ENCODE results near the gene LINGO3.
A peak's percentile ranks its signal among the peaks of the same experiment; 100 is the strongest.

LINGO3 gene

GRCh38 chr19:2343289-2343982, 35.5 kb upstream of the LINGO3 start:
- Histone ChIP-seq H3K4me3 (ENCODE audit: insufficient read length, low read depth) (no peak overlapping the region), H3K4me1 (ENCODE audit: insufficient read depth, insufficient read length) (peaks cover 4% of the 10 kb centered on the region), H3K27me3 (ENCODE audit: insufficient read depth, insufficient read length) (no peaks in the 10 kb centered on the region), H3K36me3 (ENCODE audit: insufficient read depth, insufficient read length, low read length) (peaks cover 73% of the 10 kb centered on the region), H3K9ac (ENCODE audit: insufficient read length, low read depth) (no peak overlapping the region), H3K9me3 (ENCODE audit: insufficient read depth, low read length) (no peaks in the 10 kb centered on the region)
- TF ChIP-seq ZNF274 (IDR thresholded peaks at IDR 0.05; ENCODE audit: low read depth, low read length) (no peak), SUZ12 (IDR thresholded peaks at IDR 0.05; ENCODE audit: extremely low read depth, insufficient read depth, insufficient read length) (no peak), YY1 (IDR thresholded peaks at IDR 0.05; ENCODE audit: insufficient read depth, insufficient read length) (no peak)
- no peak for DNase-seq (ENCODE audit: low read depth, low spot score)

GRCh38 chr19:2342656-2343288, 34.8 kb upstream of the LINGO3 start:
- Histone ChIP-seq H3K36me3 (ENCODE audit: insufficient read depth, insufficient read length, low read length) (peaks cover 78% of the 10 kb centered on the region), H3K9ac (ENCODE audit: insufficient read length, low read depth) (peak overlapping the region; percentile 8)

GRCh38 chr19:2341982-2342381, 34.0 kb upstream of the LINGO3 start:
- no peak overlapping the region for H3K4me3 ChIP-seq (ENCODE audit: insufficient read length, low read depth)
- peaks cover 14% of the 10 kb centered on the region for H3K4me1 ChIP-seq (ENCODE audit: insufficient read depth, insufficient read length)
- no peak overlapping the region for H3K9ac ChIP-seq (ENCODE audit: insufficient read length, low read depth)
- TF ChIP-seq ZNF274 (IDR thresholded peaks at IDR 0.05; ENCODE audit: low read depth, low read length): no peak
- TF ChIP-seq YY1 (IDR thresholded peaks at IDR 0.05; ENCODE audit: insufficient read depth, insufficient read length): no peak
- no peak for TF ChIP-seq SUZ12 (IDR thresholded peaks at IDR 0.05; ENCODE audit: extremely low read depth, insufficient read depth, insufficient read length)
- H3K27me3 ChIP-seq (ENCODE audit: insufficient read depth, insufficient read length): no peaks in the 10 kb centered on the region
- no peak for DNase-seq (ENCODE audit: low read depth, low spot score)
- no peaks in the 10 kb centered on the region for H3K9me3 ChIP-seq (ENCODE audit: insufficient read depth, low read length)
- peaks cover 81% of the 10 kb centered on the region for H3K36me3 ChIP-seq (ENCODE audit: insufficient read depth, insufficient read length, low read length)

More at GRCh38 chr19:2342656-2343288, 34.8 kb upstream of the LINGO3 start:
- TF ChIP-seq SUZ12 (IDR thresholded peaks at IDR 0.05; ENCODE audit: extremely low read depth, insufficient read depth, insufficient read length): no peak
- TF ChIP-seq ZNF274 (IDR thresholded peaks at IDR 0.05; ENCODE audit: low read depth, low read length): no peak
- TF ChIP-seq YY1 (IDR thresholded peaks at IDR 0.05; ENCODE audit: insufficient read depth, insufficient read length): no peak
- DNase-seq (ENCODE audit: low read depth, low spot score): no peak
- Histone ChIP-seq H3K9me3 (ENCODE audit: insufficient read depth, low read length) (no peaks in the 10 kb centered on the region), H3K27me3 (ENCODE audit: insufficient read depth, insufficient read length) (no peaks in the 10 kb centered on the region), H3K4me1 (ENCODE audit: insufficient read depth, insufficient read length) (peaks cover 6% of the 10 kb centered on the region), H3K4me3 (ENCODE audit: insufficient read length, low read depth) (no peak overlapping the region)

GRCh38 chr19:2341244-2341751, 33.3 kb upstream of the LINGO3 start:
- no peak for DNase-seq (ENCODE audit: low read depth, low spot score)
- H3K9ac ChIP-seq (ENCODE audit: insufficient read length, low read depth): no peak overlapping the region
- no peaks in the 10 kb centered on the region for H3K27me3 ChIP-seq (ENCODE audit: insufficient read depth, insufficient read length)
- H3K4me1 ChIP-seq (ENCODE audit: insufficient read depth, insufficient read length): peaks cover 20% of the 10 kb centered on the region
- no peak overlapping the region for H3K4me3 ChIP-seq (ENCODE audit: insufficient read length, low read depth)
- H3K36me3 ChIP-seq (ENCODE audit: insufficient read depth, insufficient read length, low read length): peaks cover 78% of the 10 kb centered on the region
- TF ChIP-seq ZNF274 (IDR thresholded peaks at IDR 0.05; ENCODE audit: low read depth, low read length): no peak
- TF ChIP-seq SUZ12 (IDR thresholded peaks at IDR 0.05; ENCODE audit: extremely low read depth, insufficient read depth, insufficient read length): no peak
- no peak for TF ChIP-seq YY1 (IDR thresholded peaks at IDR 0.05; ENCODE audit: insufficient read depth, insufficient read length)
- no peaks in the 10 kb centered on the region for H3K9me3 ChIP-seq (ENCODE audit: insufficient read depth, low read length)

- peaks cover 1% of the 10 kb centered on the region; the same call in 1 of the 2 replicates for H3K9me3 ChIP-seq (ENCODE audit: insufficient read depth, low read length)
- H3K27me3 ChIP-seq (ENCODE audit: insufficient read depth, insufficient read length): no peaks in the 10 kb centered on the region
- no peak for TF ChIP-seq ZNF274 (IDR thresholded peaks at IDR 0.05; ENCODE audit: low read depth, low read length)
- TF ChIP-seq SUZ12 (IDR thresholded peaks at IDR 0.05; ENCODE audit: extremely low read depth, insufficient read depth, insufficient read length): no peak
- TF ChIP-seq YY1 (IDR thresholded peaks at IDR 0.05; ENCODE audit: insufficient read depth, insufficient read length): no peak
- no peak overlapping the region for H3K4me3 ChIP-seq (ENCODE audit: insufficient read length, low read depth)
- H3K4me1 ChIP-seq (ENCODE audit: insufficient read depth, insufficient read length): peaks cover 22% of the 10 kb centered on the region
- DNase-seq (ENCODE audit: low read depth, low spot score): no peak
- H3K36me3 ChIP-seq (ENCODE audit: insufficient read depth, insufficient read length, low read length): peaks cover 75% of the 10 kb centered on the region
- H3K9ac ChIP-seq (ENCODE audit: insufficient read length, low read depth): no peak overlapping the region
Measured at GRCh38 chr19:2340496-2341243, 32.7 kb upstream of the LINGO3 start.

- H3K4me1 ChIP-seq (ENCODE audit: insufficient read depth, insufficient read length): peaks cover 21% of the 10 kb centered on the region
- peaks cover 10% of the 10 kb centered on the region; the same call in 1 of the 2 replicates for H3K9me3 ChIP-seq (ENCODE audit: insufficient read depth, low read length)
- no peak for DNase-seq (ENCODE audit: low read depth, low spot score)
- H3K36me3 ChIP-seq (ENCODE audit: insufficient read depth, insufficient read length, low read length): peaks cover 70% of the 10 kb centered on the region
- no peak overlapping the region for H3K9ac ChIP-seq (ENCODE audit: insufficient read length, low read depth)
- H3K27me3 ChIP-seq (ENCODE audit: insufficient read depth, insufficient read length): no peaks in the 10 kb centered on the region
- TF ChIP-seq YY1 (IDR thresholded peaks at IDR 0.05; ENCODE audit: insufficient read depth, insufficient read length): no peak
- no peak for TF ChIP-seq SUZ12 (IDR thresholded peaks at IDR 0.05; ENCODE audit: extremely low read depth, insufficient read depth, insufficient read length)
- no peak for TF ChIP-seq ZNF274 (IDR thresholded peaks at IDR 0.05; ENCODE audit: low read depth, low read length)
- H3K4me3 ChIP-seq (ENCODE audit: insufficient read length, low read depth): no peak overlapping the region
Measured at GRCh38 chr19:2339644-2340310, 31.8 kb upstream of the LINGO3 start.

Measured in NT2/D1 (cell line).